Measurements from ENCODE around the gene LOXL1. TPM values are rescaled to one million over a fixed set of nuclear protein-coding genes. Genes with fewer than 3 reads are reported as not detected.
"Not testable (repeated sequence)": the region's sequence is repeated elsewhere in the genome, so short reads cannot be mapped to it uniquely, and the experiment has no call there.

Gene LOXL1
- total and polyA plus RNA-seq, 11 donors, result 20.7 to 79.5 (median 30.4) TPM

DNA sequence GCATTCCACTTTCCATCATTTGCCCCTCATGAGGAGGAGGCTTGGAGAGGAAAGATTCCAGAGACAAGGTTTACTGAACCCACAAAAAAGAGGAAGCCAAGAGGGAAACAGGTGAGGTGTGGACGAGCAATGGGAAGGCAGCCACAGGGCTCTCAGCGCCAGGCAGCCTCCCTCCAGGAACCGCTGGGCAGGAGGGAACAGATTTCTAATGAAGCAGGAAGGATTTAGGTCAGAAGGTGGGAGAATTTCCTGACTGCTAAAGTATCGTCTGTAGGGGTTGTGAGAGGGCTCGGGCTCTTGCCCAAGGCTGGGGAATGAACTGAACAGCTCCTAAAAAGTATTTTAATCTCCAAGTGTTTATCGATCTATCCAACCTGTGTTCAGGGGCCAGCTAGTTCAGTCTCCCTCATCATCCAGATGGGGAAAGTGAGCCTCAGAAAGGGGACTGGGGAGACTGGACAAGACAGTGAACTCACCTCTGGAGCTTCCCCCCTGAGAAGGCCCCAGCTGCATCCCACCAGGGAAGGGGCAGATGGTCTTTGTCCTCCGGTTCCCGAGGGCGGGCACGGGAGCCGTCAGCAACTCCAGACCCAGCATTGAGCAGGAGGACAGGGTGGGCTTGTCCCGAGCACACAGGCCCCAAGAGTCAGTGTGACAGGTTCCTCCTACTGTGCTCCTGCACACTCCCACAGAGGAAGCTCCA is 10.5 kb downstream of the LOXL1 start:
- Histone ChIP-seq H3K27me3 (no peaks in the 10 kb centered on the region), H3K4me3 (no peak overlapping the region), H3K4me1 (peaks cover 0 to 76% (median 27%) of the 10 kb centered on the region in 12 donors), H3K36me3 (peaks cover 0 to 3% (median 0%) of the 10 kb centered on the region in 9 donors), H3K27ac (peak overlapping the region in 3 of 12 donors; percentile 39 to 60 (median 54)), H3K9me3 (no peaks in the 10 kb centered on the region)
- DNase-seq (peak in 3 of 5 donors; percentile 14 to 48 (median 24)), ATAC-seq (no peak)
- TF ChIP-seq, protein P1, sequence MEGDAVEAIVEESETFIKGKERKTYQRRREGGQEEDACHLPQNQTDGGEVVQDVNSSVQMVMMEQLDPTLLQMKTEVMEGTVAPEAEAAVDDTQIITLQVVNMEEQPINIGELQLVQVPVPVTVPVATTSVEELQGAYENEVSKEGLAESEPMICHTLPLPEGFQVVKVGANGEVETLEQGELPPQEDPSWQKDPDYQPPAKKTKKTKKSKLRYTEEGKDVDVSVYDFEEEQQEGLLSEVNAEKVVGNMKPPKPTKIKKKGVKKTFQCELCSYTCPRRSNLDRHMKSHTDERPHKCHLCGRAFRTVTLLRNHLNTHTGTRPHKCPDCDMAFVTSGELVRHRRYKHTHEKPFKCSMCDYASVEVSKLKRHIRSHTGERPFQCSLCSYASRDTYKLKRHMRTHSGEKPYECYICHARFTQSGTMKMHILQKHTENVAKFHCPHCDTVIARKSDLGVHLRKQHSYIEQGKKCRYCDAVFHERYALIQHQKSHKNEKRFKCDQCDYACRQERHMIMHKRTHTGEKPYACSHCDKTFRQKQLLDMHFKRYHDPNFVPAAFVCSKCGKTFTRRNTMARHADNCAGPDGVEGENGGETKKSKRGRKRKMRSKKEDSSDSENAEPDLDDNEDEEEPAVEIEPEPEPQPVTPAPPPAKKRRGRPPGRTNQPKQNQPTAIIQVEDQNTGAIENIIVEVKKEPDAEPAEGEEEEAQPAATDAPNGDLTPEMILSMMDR (IDR thresholded peaks at IDR 0.05), result no peak
- TF ChIP-seq POLR2A (IDR thresholded peaks at IDR 0.05), result no peak
- intact Hi-C loops (cut with DNase I), result no loop called here
- 49 to 61% (median 59%) methylated on average over 11 to 12 of the region's 12 CpGs for WGBS, 4 donors

DNA sequence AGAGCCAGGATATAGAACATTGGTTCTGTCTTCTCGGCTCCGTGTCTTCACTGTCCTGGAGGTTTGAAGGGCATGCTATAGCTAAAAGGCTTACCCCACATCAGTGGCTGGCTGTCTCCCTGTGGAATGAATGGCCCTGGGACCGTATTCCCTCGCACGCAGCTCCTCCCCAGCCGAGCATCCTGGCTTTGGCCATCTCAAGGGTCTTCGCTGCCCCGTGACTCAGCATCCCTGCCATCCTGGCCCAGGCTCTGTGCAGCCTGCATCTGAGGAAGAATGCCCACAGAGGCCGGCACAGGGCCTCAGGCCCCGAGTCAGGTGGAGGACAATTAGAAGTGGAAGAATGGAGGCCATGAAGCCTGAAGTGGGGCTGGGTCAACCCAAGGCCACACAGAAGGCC is 11.0 kb downstream of the LOXL1 start:
- Histone ChIP-seq H3K4me1 (peaks cover 0 to 75% (median 26%) of the 10 kb centered on the region in 12 donors), H3K4me3 (no peak overlapping the region), H3K9me3 (no peaks in the 10 kb centered on the region), H3K27ac (peak overlapping the region in 3 of 12 donors; percentile 24 to 60 (median 54)), H3K36me3 (no peaks in the 10 kb centered on the region), H3K27me3 (no peaks in the 10 kb centered on the region)
- TF ChIP-seq, protein P1 (IDR thresholded peaks at IDR 0.05), result no peak
- TF ChIP-seq POLR2A (IDR thresholded peaks at IDR 0.05), result no peak
- WGBS, 4 donors, result 68 to 84% (median 83%) methylated on average over 5 to 10 of the region's 10 CpGs
- intact Hi-C loops (cut with DNase I), result no loop called here
- ATAC-seq (no peak), DNase-seq (peak in 2 of 5 donors; percentile 25 to 47)

DNA sequence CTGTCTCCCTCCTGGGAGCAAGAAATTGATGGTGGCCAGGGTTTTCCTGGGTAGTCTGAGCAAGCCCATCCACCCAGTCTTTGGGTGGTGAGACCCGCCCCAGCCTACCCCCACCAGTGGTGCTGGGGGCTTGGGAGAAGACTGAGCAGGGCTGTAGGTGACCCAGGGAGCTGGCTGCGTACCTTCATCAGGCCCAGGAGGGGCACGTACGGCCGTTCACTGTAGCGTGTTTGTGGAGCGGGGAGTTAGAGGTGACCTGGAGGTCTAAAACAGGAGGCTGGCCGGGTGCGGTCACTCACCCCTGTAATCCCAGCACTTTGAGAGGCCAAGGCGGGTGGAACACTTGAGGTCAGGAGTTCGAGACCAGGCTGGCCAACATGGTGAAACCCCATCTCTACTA is 11.5 kb downstream of the LOXL1 start:
- H3K4me1 ChIP-seq, result peaks cover 0 to 74% (median 26%) of the 10 kb centered on the region in 12 donors
- H3K27ac ChIP-seq, result no peak overlapping the region
- WGBS, 4 donors, result 96 to 99% (median 98%) methylated on average over 11 of the region's 11 CpGs

DNA sequence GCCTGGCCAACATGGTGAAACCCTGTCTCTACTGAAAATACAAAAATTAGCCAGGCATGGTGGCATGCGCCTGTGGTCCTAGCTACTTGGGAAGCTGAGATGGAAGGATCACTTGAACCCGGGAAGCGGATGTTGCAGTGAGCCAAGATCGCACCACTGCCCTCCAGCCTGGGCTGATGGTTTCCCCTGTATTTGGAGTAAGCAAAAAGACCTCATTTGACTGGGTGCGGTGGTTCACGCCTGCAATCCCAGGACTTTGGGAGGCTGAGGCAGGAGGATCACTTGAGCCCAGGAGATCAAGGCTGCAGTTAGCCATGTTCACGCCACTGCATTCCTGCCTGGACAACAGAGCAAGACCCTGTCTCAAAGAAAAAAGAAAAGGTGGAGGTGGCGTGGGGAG is 12.3 kb downstream of the LOXL1 start:
- DNase-seq, result peak in 2 of 5 donors; percentile 20 to 22
- peaks cover 0 to 66% (median 26%) of the 10 kb centered on the region in 12 donors for H3K4me1 ChIP-seq
- intact Hi-C loops (cut with DNase I), result not testable (repeated sequence)

More for the DNA sequence above, 11.5 kb downstream of the LOXL1 start:
- TF ChIP-seq POLR2A (IDR thresholded peaks at IDR 0.05), result no peak
- TF ChIP-seq, protein P1 (IDR thresholded peaks at IDR 0.05), result no peak
- DNase-seq, result peak in 1 of 5 donors; percentile 56
- intact Hi-C loops (cut with DNase I), result no loop called here
- Histone ChIP-seq H3K4me3 (no peak overlapping the region), H3K9me3 (no peaks in the 10 kb centered on the region), H3K36me3 (no peaks in the 10 kb centered on the region), H3K27me3 (no peaks in the 10 kb centered on the region)
- ATAC-seq, result no peak

More for the DNA sequence above, 12.3 kb downstream of the LOXL1 start:
- H3K27me3 ChIP-seq, H3K9me3 ChIP-seq, ATAC-seq, H3K4me3 ChIP-seq, H3K27ac ChIP-seq, H3K36me3 ChIP-seq: not testable (repeated sequence)
- WGBS, 4 donors, result 81 to 97% (median 94%) methylated on average over 8 of the region's 8 CpGs

All from heart left ventricle (tissue), 16 donors.